Neural crest cell (in vitro differentiated cells): ENCODE results near the gene USP8. TPM values are rescaled to one million over a fixed set of nuclear protein-coding genes. Genes with fewer than 3 reads are reported as not detected.

Experiments used
- DNase-seq: peaks from one replicate; pipeline ENCODE4 v3.0.0; 2021; ENCODE audit warnings: low read depth, mixed read lengths, low spot score
- H3K27ac Mint-ChIP-seq: one replicate; pipeline ENCODE4 v1.8.0; 2021; ENCODE audit warnings: mild to moderate bottlenecking, mixed read lengths; ENCODE audit not compliant: unreplicated experiment
- H3K27me3 Mint-ChIP-seq: 2 replicates; pipeline ENCODE4 v1.8.0; 2021; ENCODE audit warnings: low read depth, mild to moderate bottlenecking, mixed read lengths
- H3K36me3 Mint-ChIP-seq: 2 replicates; pipeline ENCODE4 v1.8.0; 2021; ENCODE audit warnings: low read depth, mild to moderate bottlenecking, mixed read lengths
- H3K4me1 Mint-ChIP-seq: 2 replicates; pipeline ENCODE4 v1.8.0; 2021; ENCODE audit warnings: mixed read lengths
- H3K4me3 Mint-ChIP-seq: one replicate; pipeline ENCODE4 v1.8.0; 2021; ENCODE audit warnings: mild to moderate bottlenecking, mixed read lengths
- H3K9me3 Mint-ChIP-seq: 2 replicates; pipeline ENCODE4 v1.8.0; 2021; ENCODE audit warnings: mixed read lengths
- total RNA-seq: library from RNA; stranded (reverse); gene quantifications from 2 replicates; pipeline ENCODE4 v1.2.1, GENCODE V29; 2021
- TF ChIP-seq, protein P1 (sequence below): fragments of 200-600 bp; sonication (generic); conservative IDR thresholded peaks from 2 replicates; pipeline ENCODE4 v1.5.0; 2021; ENCODE audit warnings: antibody characterized with exemption, mild to moderate bottlenecking

USP8 gene
- total RNA-seq, 1 donor from 2014 or later, result 40.5 TPM

DNA sequence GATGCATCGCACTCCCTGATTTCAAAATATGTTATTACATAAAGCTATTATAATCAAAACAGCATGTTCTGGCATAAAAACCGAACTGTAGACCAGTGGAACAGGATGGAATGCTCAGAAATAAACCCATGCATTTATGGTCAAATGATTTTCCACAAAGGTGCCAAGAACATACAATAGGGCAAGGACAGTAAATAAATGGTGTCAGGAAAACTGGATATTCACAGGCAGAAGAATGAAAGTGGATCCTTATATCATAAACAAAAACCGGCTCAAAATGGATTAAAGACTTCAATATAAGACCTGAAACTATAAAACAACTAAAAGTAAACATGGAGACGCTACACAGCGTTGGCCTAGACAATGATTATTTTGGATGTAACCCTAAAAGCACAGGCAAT lies 99.6 kb downstream of the USP8 start:
- Mint-ChIP-seq H3K9me3 (peaks cover 3% of the 10 kb centered on the region), H3K4me1 (no peaks in the 10 kb centered on the region), H3K27me3 (no peaks in the 10 kb centered on the region), H3K36me3 (peaks cover 2% of the 10 kb centered on the region), H3K4me3 (no peak overlapping the region), H3K27ac (no peak overlapping the region)
- DNase-seq, result no peak
- TF ChIP-seq, protein P1, sequence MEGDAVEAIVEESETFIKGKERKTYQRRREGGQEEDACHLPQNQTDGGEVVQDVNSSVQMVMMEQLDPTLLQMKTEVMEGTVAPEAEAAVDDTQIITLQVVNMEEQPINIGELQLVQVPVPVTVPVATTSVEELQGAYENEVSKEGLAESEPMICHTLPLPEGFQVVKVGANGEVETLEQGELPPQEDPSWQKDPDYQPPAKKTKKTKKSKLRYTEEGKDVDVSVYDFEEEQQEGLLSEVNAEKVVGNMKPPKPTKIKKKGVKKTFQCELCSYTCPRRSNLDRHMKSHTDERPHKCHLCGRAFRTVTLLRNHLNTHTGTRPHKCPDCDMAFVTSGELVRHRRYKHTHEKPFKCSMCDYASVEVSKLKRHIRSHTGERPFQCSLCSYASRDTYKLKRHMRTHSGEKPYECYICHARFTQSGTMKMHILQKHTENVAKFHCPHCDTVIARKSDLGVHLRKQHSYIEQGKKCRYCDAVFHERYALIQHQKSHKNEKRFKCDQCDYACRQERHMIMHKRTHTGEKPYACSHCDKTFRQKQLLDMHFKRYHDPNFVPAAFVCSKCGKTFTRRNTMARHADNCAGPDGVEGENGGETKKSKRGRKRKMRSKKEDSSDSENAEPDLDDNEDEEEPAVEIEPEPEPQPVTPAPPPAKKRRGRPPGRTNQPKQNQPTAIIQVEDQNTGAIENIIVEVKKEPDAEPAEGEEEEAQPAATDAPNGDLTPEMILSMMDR, result no peak

DNA sequence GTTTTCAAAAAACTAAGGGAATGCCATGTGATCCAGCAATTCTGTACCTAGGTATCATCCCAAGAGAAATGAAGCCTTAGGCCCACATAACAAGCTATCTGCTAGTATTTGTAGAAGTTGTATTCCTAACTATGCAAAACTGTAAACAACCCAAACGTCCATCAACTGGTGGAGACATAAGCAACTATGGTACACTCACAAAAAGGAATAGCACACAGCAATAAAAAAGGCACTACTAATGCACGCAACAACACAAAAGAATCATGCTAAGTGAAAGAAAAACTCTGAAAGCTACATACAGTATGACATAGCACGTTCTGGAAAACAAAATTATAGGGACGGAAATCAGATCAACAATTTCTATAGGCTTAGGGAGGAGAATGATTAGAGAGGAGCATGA lies 107.0 kb downstream of the USP8 start:
- peak overlapping the region; percentile 82 for H3K27ac Mint-ChIP-seq
- H3K4me3 Mint-ChIP-seq, result no peak overlapping the region
- H3K27me3 Mint-ChIP-seq, result no peaks in the 10 kb centered on the region
- H3K4me1 Mint-ChIP-seq, result no peaks in the 10 kb centered on the region
- DNase-seq, result no peak
- no peaks in the 10 kb centered on the region for H3K36me3 Mint-ChIP-seq
- TF ChIP-seq, protein P1, result no peak
- H3K9me3 Mint-ChIP-seq, result peaks cover 5% of the 10 kb centered on the region

DNA sequence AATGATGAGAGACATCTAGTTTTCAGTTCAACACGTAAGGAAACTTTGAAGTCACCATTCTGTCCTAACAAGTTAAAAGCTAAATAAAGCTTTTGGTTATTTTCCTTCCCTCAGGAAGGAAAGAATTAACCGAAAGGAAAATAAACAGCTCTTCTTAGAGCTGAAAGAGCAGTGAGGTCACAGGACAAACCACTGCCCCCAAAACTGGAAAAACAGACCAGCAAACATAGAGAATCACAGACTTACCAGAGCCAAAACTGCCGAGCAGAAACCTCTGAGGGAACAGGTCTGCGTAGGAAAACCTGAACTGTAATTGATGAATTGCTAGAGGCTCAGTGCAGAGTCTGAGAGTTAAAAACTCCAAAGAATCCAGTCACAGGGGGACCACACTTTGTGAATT lies 107.6 kb downstream of the USP8 start:
- Mint-ChIP-seq H3K27ac (no peak overlapping the region), H3K4me1 (no peaks in the 10 kb centered on the region), H3K27me3 (no peaks in the 10 kb centered on the region), H3K9me3 (peaks cover 5% of the 10 kb centered on the region), H3K36me3 (no peaks in the 10 kb centered on the region), H3K4me3 (no peak overlapping the region)
- DNase-seq, result no peak
- TF ChIP-seq, protein P1, result no peak

DNA sequence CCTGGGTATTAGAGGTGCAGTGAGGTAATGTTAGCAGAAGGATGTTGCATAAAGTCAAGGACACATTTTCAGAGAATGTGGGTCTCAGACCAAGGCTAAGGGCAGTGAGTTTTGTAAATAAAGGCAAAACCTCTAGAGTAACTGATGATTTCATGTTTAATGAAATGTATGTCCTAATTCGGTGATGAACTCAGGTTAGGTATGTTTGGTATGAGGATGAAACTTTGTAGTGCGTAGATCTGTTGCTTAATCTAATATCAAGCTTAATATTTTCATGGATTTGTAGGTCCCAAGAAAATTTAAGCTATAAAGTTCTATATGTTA lies 118.6 kb downstream of the USP8 start:
- DNase-seq, result no peak
- H3K9me3 Mint-ChIP-seq, result no peaks in the 10 kb centered on the region
- no peaks in the 10 kb centered on the region for H3K4me1 Mint-ChIP-seq
- H3K4me3 Mint-ChIP-seq, result no peak overlapping the region
- no peak overlapping the region for H3K27ac Mint-ChIP-seq
- no peaks in the 10 kb centered on the region for H3K27me3 Mint-ChIP-seq
- no peaks in the 10 kb centered on the region for H3K36me3 Mint-ChIP-seq
- TF ChIP-seq, protein P1, result no peak

DNA sequence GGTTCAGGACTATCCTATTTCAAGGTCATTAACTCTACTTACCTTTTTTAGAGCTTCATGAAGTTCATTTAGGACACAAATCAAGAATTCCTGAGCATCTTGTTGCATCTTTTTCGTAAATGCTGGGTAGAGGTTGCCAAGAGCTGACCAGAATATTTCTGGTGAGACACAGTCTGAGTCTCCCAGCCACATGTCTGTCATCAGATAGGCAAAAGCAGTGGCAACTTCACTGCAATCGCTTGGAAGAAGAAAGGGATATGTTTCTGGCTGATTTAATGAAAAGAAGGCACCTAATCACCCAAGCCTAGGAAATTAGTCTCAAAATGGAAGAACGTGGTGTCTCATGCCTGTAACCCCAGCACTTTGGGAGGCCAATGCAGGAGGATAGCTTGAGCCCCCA lies 119.4 kb downstream of the USP8 start:
- H3K4me1 Mint-ChIP-seq, result no peaks in the 10 kb centered on the region
- H3K4me3 Mint-ChIP-seq, result no peak overlapping the region
- H3K9me3 Mint-ChIP-seq, result no peaks in the 10 kb centered on the region
- H3K27me3 Mint-ChIP-seq, result no peaks in the 10 kb centered on the region
- H3K27ac Mint-ChIP-seq, result no peak overlapping the region
- no peak for DNase-seq
- H3K36me3 Mint-ChIP-seq, result no peaks in the 10 kb centered on the region
- TF ChIP-seq, protein P1, result no peak

DNA sequence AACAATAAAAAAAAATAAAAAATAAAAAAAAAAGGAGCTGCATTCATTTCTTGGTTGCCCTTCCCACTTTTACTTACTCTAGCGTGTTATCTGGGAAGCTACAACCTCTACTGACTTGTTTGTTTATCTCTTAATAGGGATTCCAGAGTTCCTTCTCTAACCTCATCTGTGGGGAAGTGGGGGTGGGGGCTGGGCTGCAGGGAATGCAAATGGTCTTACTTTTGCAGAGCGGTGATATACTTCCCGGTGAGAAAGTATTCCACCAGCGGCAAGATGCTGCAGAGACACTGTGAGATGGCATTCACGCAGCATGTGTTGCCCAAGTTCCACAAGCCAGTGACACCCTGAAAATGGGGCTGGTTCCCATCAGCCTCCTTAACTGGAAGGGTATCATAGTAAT lies 120.2 kb downstream of the USP8 start:
- Mint-ChIP-seq H3K4me1 (no peaks in the 10 kb centered on the region), H3K4me3 (no peak overlapping the region), H3K27me3 (no peaks in the 10 kb centered on the region), H3K27ac (no peak overlapping the region), H3K9me3 (no peaks in the 10 kb centered on the region), H3K36me3 (no peaks in the 10 kb centered on the region)
- DNase-seq, result no peak
- TF ChIP-seq, protein P1, result no peak
